COLO829 (cell line): ENCODE data around the gene EFNB1.
"Not testable (repeated sequence)": the region's sequence is repeated elsewhere in the genome, so short reads cannot be mapped to it uniquely, and the experiment has no call there.

Experiments
- DNase-seq: peaks from one replicate; pipeline ENCODE4 v3.0.0; 2012; ENCODE audit warnings: low spot score

The EFNB1 gene

GRCh38 chrX:68828740-68829581 is at the start of gene EFNB1:
EFNB1 (plus strand) TSS chrX:68829021; CDS start chrX:68829777, 756 bp downstream.
- DNase-seq = peak; percentile 83

- DNase-seq = not testable (repeated sequence)
Measured at GRCh38 chrX:68781295-68781694, 47.5 kb upstream of the EFNB1 start.

GRCh38 chrX:68784816-68785215 is 44.0 kb upstream of the EFNB1 start:
- DNase-seq = no peak

GRCh38 chrX:68786581-68786980 is 42.2 kb upstream of the EFNB1 start:
- not testable (repeated sequence) for DNase-seq

- DNase-seq = no peak
Measured at GRCh38 chrX:68789966-68790365, 38.9 kb upstream of the EFNB1 start.

GRCh38 chrX:68792083-68792482 is 36.7 kb upstream of the EFNB1 start:
- no peak for DNase-seq

GRCh38 chrX:68794461-68794860 is 34.4 kb upstream of the EFNB1 start:
- DNase-seq = no peak

GRCh38 chrX:68795741-68796140 is 33.1 kb upstream of the EFNB1 start:
- no peak for DNase-seq

- not testable (repeated sequence) for DNase-seq
Measured at GRCh38 chrX:68798400-68798799, 30.4 kb upstream of the EFNB1 start.

GRCh38 chrX:68801737-68802290 is 27.0 kb upstream of the EFNB1 start:
- no peak for DNase-seq

GRCh38 chrX:68807818-68808217 is 21.0 kb upstream of the EFNB1 start:
- no peak for DNase-seq

- no peak for DNase-seq
Measured at GRCh38 chrX:68808686-68809357, 20.0 kb upstream of the EFNB1 start.

- DNase-seq = no peak
Measured at GRCh38 chrX:68820476-68821110, 8.2 kb upstream of the EFNB1 start.

GRCh38 chrX:68821616-68822015 is 7.2 kb upstream of the EFNB1 start:
- DNase-seq = no peak

GRCh38 chrX:68822641-68823410 is 6.0 kb upstream of the EFNB1 start:
- peak; percentile 56 for DNase-seq

- DNase-seq = no peak
Measured at GRCh38 chrX:68823413-68824151, 5.2 kb upstream of the EFNB1 start.

GRCh38 chrX:68824152-68824433 is 4.7 kb upstream of the EFNB1 start:
- DNase-seq = no peak

- DNase-seq = no peak
Measured at GRCh38 chrX:68824565-68825125, 4.2 kb upstream of the EFNB1 start.

- DNase-seq = peak; percentile 11
Measured at GRCh38 chrX:68826113-68826980, 2.5 kb upstream of the EFNB1 start.

- no peak for DNase-seq
Measured at GRCh38 chrX:68827256-68827655, 1.6 kb upstream of the EFNB1 start.
